ENCODE measurements around the gene POLR2F.

POLR2F gene

DNA sequence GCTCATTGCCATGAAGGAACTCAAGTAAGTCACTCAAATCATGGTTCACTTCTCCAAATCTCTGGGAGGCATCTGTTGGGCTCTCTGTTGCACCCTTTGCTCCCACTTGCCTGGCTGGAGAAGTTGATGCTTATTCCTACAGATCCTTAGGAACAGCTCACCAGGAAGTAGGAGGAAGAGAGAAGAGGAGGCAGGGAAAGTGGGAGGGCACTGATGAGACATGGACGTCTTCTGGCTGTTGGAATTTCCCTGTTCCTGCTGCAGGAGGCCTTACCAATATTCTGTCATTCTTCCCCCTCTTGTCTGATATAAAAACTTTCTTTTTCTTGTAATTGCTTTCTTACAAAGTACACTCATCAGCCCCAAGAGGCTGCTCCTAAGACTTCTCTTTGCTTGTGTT, 13.6 kb downstream of the POLR2F start:
- no peak for DNase-seq (ENCODE audit: low read depth)
- no peak overlapping the region for H3K4me3 ChIP-seq (ENCODE audit: control insufficient read depth, low read depth, low read length)
- no peak for TF ChIP-seq CTCF (IDR thresholded peaks at IDR 0.05; ENCODE audit: control insufficient read depth, insufficient read depth, low read depth, low read length, missing control alignments)

GRCh38 chr22:37967637-37968451, 14.3 kb downstream of the POLR2F start:
- DNase-seq (ENCODE audit: low read depth) = no peak
- no peak for TF ChIP-seq CTCF (IDR thresholded peaks at IDR 0.05; ENCODE audit: control insufficient read depth, insufficient read depth, low read depth, low read length, missing control alignments)
- no peak overlapping the region for H3K4me3 ChIP-seq (ENCODE audit: control insufficient read depth, low read depth, low read length)

DNA sequence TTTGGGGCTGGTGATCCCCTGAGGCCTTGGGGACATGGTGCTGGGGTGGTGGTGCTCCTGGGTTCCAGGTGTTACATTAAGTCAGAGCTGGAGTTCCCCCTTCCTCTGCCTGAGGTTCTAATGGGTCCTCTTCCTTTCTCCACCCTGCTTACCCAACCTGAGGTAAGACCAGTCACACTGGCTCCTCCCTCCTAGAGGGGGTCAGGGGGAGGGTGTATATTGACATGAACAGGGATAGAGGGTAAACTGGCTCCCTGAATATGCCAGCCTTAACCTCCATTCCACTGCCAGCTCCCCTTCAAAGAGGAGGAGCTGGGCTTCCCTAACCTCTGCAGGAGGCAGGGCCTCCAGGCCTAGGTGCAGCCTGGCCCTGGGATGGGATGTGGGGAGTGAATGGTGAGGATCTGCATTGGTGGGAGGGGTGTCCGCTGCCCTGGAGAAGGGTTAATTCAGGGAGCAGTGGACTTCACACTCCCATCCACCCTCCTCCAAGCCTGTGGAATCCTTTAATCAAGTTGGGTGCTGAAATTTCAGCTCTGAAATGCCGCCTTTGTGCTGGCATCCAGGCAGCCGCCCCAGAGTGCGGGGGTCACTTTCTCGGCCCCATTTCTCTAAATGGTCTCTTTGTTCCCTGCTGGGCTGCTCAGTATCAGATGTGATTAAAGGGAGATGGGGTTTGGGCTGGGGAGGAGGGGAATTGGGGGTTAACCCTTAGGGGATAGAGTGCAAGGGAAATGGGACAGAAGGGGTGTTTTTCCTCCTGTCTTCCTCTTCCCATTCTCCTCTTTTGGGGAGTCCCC, 15.2 kb downstream of the POLR2F start:
- DNase-seq (ENCODE audit: low read depth) = no peak
- no peak overlapping the region for H3K4me3 ChIP-seq (ENCODE audit: control insufficient read depth, low read depth, low read length)
- TF ChIP-seq CTCF (IDR thresholded peaks at IDR 0.05; ENCODE audit: control insufficient read depth, insufficient read depth, low read depth, low read length, missing control alignments) = no peak

- DNase-seq (ENCODE audit: low read depth) = no peak
- TF ChIP-seq CTCF (IDR thresholded peaks at IDR 0.05; ENCODE audit: control insufficient read depth, insufficient read depth, low read depth, low read length, missing control alignments) = no peak
- H3K4me3 ChIP-seq (ENCODE audit: control insufficient read depth, low read depth, low read length) = no peak overlapping the region
Measured at GRCh38 chr22:37970864-37971263, 17.4 kb downstream of the POLR2F start.

DNA sequence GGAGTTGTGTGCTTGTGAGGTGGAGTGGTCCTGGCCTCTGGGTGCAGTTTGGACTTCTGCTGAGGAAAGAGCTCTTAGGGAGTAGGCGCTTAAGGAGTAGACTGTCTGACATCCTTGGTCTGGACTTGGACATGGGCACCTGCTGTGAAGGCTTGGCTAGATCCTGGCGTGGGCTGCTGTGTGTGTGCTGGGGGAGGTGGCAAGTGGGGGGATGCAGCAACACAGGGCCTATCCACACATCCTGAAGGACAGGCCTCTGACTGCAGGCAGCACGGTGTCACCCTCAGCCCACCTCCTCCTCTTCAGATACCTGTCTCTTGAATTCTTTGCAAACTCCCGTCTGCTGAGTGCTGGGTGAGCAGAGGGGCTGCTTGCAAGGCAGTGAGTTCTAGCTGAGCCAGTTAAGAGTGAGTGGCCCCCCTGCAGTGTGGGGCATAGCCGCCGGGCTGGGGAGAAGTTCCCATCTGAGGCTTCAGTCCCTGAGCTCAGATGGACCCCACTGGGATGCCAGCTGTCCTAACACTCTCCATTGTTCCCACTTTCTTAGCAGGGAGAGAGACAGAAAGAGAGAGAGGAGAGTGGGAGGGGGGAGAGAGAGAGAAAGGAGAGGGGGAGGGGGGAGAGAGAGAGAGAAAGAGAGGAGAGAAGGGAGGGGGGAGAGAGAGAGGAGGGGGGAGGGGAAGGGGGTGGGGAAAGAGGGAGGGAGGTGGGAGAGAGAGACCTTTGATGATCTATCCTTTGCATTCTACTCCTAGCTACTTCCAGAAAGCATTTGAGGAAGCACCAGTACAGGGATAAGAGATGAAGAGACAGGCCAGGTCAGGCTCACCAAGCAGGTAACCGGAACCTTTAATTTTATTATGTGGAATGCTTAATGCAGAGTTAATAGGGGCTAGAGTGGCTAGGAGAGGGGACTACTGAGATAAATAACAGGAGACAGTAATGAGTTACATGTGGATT, 18.3 kb downstream of the POLR2F start:
- no peak overlapping the region for H3K4me3 ChIP-seq (ENCODE audit: control insufficient read depth, low read depth, low read length)
- TF ChIP-seq CTCF (IDR thresholded peaks at IDR 0.05; ENCODE audit: control insufficient read depth, insufficient read depth, low read depth, low read length, missing control alignments) = no peak
- DNase-seq (ENCODE audit: low read depth) = no peak

GRCh38 chr22:37972527-37972926, 19.0 kb downstream of the POLR2F start:
- no peak for TF ChIP-seq CTCF (IDR thresholded peaks at IDR 0.05; ENCODE audit: control insufficient read depth, insufficient read depth, low read depth, low read length, missing control alignments)
- no peak overlapping the region for H3K4me3 ChIP-seq (ENCODE audit: control insufficient read depth, low read depth, low read length)
- no peak for DNase-seq (ENCODE audit: low read depth)

Measured in AG09309 (cell line).